Measurements from ENCODE around the gene CLMP. TPM values are rescaled to one million over a fixed set of nuclear protein-coding genes. Genes with fewer than 3 reads are reported as not detected.

The CLMP gene
- total RNA-seq, 1 donor from 2014 or later = 5.9 TPM

- intact Hi-C loops (cut with DNase I) = no loop called here
- DNase-seq (ENCODE audit: low spot score) = no peak
Measured at GRCh38 chr11:123196060-123196714, 1.1 kb upstream of the CLMP start.

- DNase-seq (ENCODE audit: low spot score) = no peak
- intact Hi-C loops (cut with DNase I) = no loop called here
Measured at GRCh38 chr11:123194337-123195187, 486 bp downstream of the CLMP start.

- intact Hi-C loops (cut with DNase I) = no loop called here
- no peak for DNase-seq (ENCODE audit: low spot score)
Measured at GRCh38 chr11:123193742-123194141, 1.3 kb downstream of the CLMP start.

- no peak for DNase-seq (ENCODE audit: low spot score)
- intact Hi-C loops (cut with DNase I) = no loop called here
Measured at GRCh38 chr11:123191939-123192338, 3.1 kb downstream of the CLMP start.

GRCh38 chr11:123190518-123190917, 4.5 kb downstream of the CLMP start:
- intact Hi-C loops (cut with DNase I) = no loop called here
- DNase-seq (ENCODE audit: low spot score) = no peak

GRCh38 chr11:123188508-123189165, 6.4 kb downstream of the CLMP start:
- DNase-seq (ENCODE audit: low spot score) = peak; percentile 19
- intact Hi-C loops (cut with DNase I) = no loop called here

- peak; percentile 54 for DNase-seq (ENCODE audit: low spot score)
- intact Hi-C loops (cut with DNase I) = no loop called here
Measured at GRCh38 chr11:123187665-123188507, 7.2 kb downstream of the CLMP start.

- no peak for DNase-seq (ENCODE audit: low spot score)
- intact Hi-C loops (cut with DNase I) = no loop called here
Measured at GRCh38 chr11:123187248-123187647, 7.8 kb downstream of the CLMP start.

GRCh38 chr11:123186286-123186685, 8.8 kb downstream of the CLMP start:
- DNase-seq (ENCODE audit: low spot score) = peak; percentile 35
- intact Hi-C loops (cut with DNase I) = no loop called here

GRCh38 chr11:123185326-123185725, 9.7 kb downstream of the CLMP start:
- peak; percentile 51 for DNase-seq (ENCODE audit: low spot score)
- intact Hi-C loops (cut with DNase I) = no loop called here

GRCh38 chr11:123184531-123184930, 10.5 kb downstream of the CLMP start:
- intact Hi-C loops (cut with DNase I) = no loop called here
- DNase-seq (ENCODE audit: low spot score) = no peak

GRCh38 chr11:123183391-123184099, 11.5 kb downstream of the CLMP start:
- intact Hi-C loops (cut with DNase I) = no loop called here
- no peak for DNase-seq (ENCODE audit: low spot score)

GRCh38 chr11:123181767-123182500, 13.1 kb downstream of the CLMP start:
- intact Hi-C loops (cut with DNase I) = no loop called here
- DNase-seq (ENCODE audit: low spot score) = no peak

GRCh38 chr11:123181075-123181474, 14.0 kb downstream of the CLMP start:
- intact Hi-C loops (cut with DNase I) = no loop called here
- DNase-seq (ENCODE audit: low spot score) = no peak

GRCh38 chr11:123180574-123180973, 14.5 kb downstream of the CLMP start:
- no peak for DNase-seq (ENCODE audit: low spot score)
- intact Hi-C loops (cut with DNase I) = no loop called here

GRCh38 chr11:123180166-123180565, 14.9 kb downstream of the CLMP start:
- intact Hi-C loops (cut with DNase I) = no loop called here
- no peak for DNase-seq (ENCODE audit: low spot score)

- intact Hi-C loops (cut with DNase I) = no loop called here
Measured at GRCh38 chr11:123179586-123179985, 15.5 kb downstream of the CLMP start.

GRCh38 chr11:123178186-123178585, 16.9 kb downstream of the CLMP start:
- no peak for DNase-seq (ENCODE audit: low spot score)
- intact Hi-C loops (cut with DNase I) = no loop called here

More at GRCh38 chr11:123179586-123179985, 15.5 kb downstream of the CLMP start:
- DNase-seq (ENCODE audit: low spot score) = no peak

Data from cardiac septum (tissue), 1 donor.